D721Med (cell line): ENCODE results near the gene TBC1D12.

Source experiments
- DNase-seq: peaks from one replicate; pipeline ENCODE4 v3.0.0; 2011; ENCODE audit warnings: low spot score; ENCODE audit not compliant: insufficient read length
- FAIRE-seq: peaks from 2 replicates; lab custom pipeline; 2011; peaks lifted over from hg19 to GRCh38; lab: Jason Lieb, UNC
- TF ChIP-seq, protein P1 (sequence below): IDR thresholded peaks from 2 replicates; pipeline ENCODE4 v1.5.1; 2012; ENCODE audit warnings: mild to moderate bottlenecking, control low read depth; ENCODE audit not compliant: insufficient read depth; ENCODE audit errors: missing control alignments

Gene TBC1D12

DNA sequence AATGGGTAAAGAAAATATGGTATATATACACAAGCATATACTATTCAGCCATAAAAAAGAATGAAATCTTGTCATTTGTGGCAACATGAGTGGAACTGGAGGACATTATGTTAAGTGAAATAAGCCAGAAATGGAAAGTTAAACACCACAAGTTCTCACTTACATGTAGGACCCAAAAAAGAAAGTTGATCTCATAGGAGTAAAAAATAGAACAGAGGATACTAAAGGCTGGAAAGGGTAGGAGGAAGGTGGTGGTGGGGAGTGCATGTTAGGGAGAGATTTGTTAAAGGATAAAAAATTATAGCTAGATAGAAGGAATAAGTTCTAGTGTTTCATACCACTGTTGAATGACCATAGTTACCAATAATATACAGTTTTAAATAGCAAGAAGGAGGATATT, 48.4 kb downstream of the TBC1D12 start:
- no peak for FAIRE-seq
- DNase-seq: no peak
- TF ChIP-seq, protein P1, sequence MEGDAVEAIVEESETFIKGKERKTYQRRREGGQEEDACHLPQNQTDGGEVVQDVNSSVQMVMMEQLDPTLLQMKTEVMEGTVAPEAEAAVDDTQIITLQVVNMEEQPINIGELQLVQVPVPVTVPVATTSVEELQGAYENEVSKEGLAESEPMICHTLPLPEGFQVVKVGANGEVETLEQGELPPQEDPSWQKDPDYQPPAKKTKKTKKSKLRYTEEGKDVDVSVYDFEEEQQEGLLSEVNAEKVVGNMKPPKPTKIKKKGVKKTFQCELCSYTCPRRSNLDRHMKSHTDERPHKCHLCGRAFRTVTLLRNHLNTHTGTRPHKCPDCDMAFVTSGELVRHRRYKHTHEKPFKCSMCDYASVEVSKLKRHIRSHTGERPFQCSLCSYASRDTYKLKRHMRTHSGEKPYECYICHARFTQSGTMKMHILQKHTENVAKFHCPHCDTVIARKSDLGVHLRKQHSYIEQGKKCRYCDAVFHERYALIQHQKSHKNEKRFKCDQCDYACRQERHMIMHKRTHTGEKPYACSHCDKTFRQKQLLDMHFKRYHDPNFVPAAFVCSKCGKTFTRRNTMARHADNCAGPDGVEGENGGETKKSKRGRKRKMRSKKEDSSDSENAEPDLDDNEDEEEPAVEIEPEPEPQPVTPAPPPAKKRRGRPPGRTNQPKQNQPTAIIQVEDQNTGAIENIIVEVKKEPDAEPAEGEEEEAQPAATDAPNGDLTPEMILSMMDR: no peak

DNA sequence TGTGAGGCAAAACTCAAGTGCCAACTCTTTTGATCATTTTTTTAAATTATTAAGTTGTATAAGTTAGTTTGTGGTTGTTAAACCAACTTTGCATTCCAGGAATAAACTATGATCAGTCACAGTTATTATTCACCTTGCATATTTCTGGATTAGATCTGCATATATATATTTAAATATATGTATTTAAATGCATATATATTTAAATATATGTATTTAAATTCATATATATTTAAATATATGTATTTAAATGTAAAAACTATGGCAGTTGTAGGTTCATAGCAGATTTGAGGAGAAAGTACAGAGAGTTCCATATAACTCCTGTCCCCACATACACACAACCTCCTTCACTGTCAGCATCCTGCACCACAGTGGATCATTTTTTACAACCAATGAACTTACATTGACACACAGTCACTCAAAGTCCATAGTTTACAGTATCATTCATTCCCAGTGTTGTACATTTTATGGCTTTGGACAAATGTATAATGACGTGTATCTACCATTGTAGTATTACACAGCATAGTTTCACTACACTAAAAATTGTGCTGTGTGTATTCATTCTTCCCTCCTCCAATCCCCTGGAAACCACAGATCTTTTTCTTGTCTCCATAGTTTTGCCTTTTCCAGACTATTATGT, 49.7 kb downstream of the TBC1D12 start:
- FAIRE-seq: peak; percentile 44
- DNase-seq: no peak
- TF ChIP-seq, protein P1: no peak

DNA sequence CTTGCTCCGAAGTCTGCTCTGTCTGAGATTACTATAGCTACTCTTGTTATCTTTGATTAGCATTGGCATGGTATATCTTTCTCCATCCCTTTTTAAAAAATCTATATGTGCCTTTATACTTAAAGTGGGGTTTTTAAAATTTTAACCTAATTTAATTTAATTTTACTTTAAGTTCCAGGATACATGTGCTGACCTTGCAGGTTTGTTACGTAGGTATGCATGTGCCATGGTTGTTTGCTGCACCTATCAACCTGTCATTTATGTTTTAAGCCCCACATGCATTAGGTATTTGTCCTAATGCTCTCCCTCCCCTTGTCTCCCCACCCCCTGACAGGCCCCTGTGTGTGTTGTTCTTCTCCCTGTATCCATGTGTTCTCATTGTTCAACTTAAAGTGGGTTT, 54.6 kb downstream of the TBC1D12 start:
- DNase-seq (no peak), FAIRE-seq (no peak)
- TF ChIP-seq, protein P1: no peak

DNA sequence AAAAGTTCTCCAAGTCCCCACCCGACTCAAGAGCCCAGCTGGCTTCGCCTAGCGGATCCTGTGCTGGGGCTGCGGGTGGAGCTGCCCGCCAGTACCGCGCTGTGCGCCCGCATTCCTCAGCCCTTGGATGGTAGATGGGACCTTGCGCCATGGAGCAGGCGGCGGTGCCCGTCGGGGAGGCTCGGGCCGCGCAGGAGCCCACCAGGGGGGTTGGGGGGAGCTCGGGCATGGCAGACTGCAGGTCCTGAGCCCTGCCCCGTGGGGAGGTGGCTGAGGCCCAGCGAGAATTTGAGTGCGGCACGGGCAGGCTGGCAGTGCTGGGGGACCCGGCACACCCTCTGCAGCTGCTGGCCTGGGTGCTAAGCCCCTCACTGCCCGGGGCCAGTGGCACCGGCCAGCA, 57.0 kb downstream of the TBC1D12 start:
- DNase-seq (no peak), FAIRE-seq (no peak)

DNA sequence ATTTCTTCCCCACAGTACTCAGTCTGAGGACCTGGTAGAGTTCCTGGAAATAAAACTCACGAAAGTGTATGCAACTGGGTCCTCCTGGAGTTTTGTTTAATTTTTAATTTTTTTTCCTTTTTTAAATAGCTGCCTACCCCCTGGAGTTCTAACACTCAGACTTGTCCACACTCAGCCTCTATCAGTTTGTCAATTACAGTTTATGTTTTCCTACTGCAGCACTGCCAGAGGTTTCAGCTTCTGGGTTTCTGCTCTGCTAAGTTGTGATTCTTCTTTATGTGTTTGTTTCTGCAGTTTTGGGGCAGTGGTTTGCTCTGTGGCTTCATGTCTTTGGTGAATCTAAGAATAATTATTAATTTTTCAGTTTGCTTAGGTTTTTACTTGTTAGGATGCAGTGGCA, 59.2 kb downstream of the TBC1D12 start:
- TF ChIP-seq, protein P1: no peak
- DNase-seq: no peak
- no peak for FAIRE-seq

More for the DNA sequence above, 57.0 kb downstream of the TBC1D12 start:
- TF ChIP-seq, protein P1: no peak

DNA sequence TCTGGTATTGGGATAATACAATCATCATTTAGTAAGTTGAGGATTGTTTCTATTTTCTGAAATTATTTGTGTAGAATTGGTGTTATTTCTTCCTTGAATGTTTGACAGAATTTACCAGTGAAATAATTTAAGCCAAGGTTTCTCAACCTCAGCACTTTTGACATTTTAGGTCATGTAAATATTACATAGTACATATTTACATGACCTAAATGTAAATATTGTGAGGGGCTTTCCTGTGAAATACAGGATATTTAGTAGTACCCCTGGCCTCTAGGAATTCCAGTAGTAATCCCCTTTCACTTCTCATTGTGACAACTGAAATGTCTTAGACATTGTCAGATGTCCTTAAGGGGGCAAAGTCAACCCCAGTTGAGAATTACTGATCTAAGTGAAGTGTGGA, 59.8 kb downstream of the TBC1D12 start:
- FAIRE-seq (no peak), DNase-seq (no peak)
- TF ChIP-seq, protein P1: no peak

DNA sequence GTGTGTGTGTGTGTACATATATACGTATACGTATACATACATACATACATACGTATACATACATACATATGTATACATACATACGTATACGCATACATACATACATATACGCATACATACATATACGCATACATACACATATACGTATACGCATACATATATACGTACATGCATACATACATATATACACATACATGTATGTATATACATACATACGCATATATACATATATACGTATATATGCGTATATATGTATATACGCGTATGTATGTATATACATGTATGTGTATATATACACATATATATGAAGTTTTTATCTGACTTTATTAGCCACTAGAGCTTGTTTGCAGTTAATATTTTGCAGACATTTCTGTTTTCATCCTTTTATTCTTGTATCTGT, 63.3 kb downstream of the TBC1D12 start:
- FAIRE-seq: no peak

More for the DNA sequence above, 63.3 kb downstream of the TBC1D12 start:
- TF ChIP-seq, protein P1: no peak
- DNase-seq: no peak
